Peyer's patch (tissue), 4 donors: ENCODE results near the gene LMBR1L.
"Not testable (repeated sequence)": the region's sequence is repeated elsewhere in the genome, so short reads cannot be mapped to it uniquely, and the experiment has no call there.

Experiments used
- CTCF ChIP-seq, 6 experiments: fragments of 450-650 bp in 4 of 6; fragments of 200-600 bp in 2 of 6; sonication (generic) in 1 of 6; IDR thresholded peaks; one replicate each; pipeline ENCODE4 v1.5.1; 2017 to 2019; ENCODE audit warnings: antibody characterized with exemption in 6 of 6, mild to moderate bottlenecking in 3 of 6, moderate library complexity in 1 of 6
- POLR2A ChIP-seq, 2 donors: fragments of 450-650 bp; IDR thresholded peaks; one replicate each; pipeline ENCODE4 v1.5.1; 2017; ENCODE audit warnings: antibody characterized with exemption in 2 of 2, mild to moderate bottlenecking in 2 of 2, moderate library complexity in 2 of 2

GRCh38 chr12:49061916-49062315 is 48.7 kb downstream of the LMBR1L start:
- TF ChIP-seq CTCF, POLR2A (IDR thresholded peaks at IDR 0.05): not testable (repeated sequence)
